ENCODE measurements around the gene CCDC39. TPM values are rescaled to one million over a fixed set of nuclear protein-coding genes. Genes with fewer than 3 reads are reported as not detected.

CCDC39 gene
- total and polyA plus RNA-seq, 2 of the 4 experiments (the other 2 are of a cell fraction) = not detected

- TF ChIP-seq ELK1 (IDR thresholded peaks at IDR 0.05; ENCODE audit: borderline replicate concordance, low read depth, low read length) = no peak
- no peak for TF ChIP-seq MXI1 (IDR thresholded peaks at IDR 0.05; ENCODE audit: borderline replicate concordance, low read depth, low read length)
These were observed 77.3 kb downstream of the CCDC39 start, which contains the start of gene TTC14 (continued) for GRCh38 chr3:180601688-180602666.

GRCh38 chr3:180600473-180600872 is 78.8 kb downstream of the CCDC39 start:
- Histone ChIP-seq H3K36me3 (ENCODE audit: control insufficient read depth, insufficient read depth, low read length) (peaks cover 4% of the 10 kb centered on the region; the same call in 1 of the 2 replicates), H4K91ac (ENCODE audit: insufficient read depth, low read depth, low read length) (no peak overlapping the region), H3K56ac (ENCODE audit: extremely low read depth, insufficient read depth, low read length) (no peak overlapping the region), H2BK5ac (ENCODE audit: low read depth, low read length, poor library complexity, severe bottlenecking) (no peak overlapping the region), H4K5ac (ENCODE audit: low read depth, low read length) (no peak overlapping the region), H2AFZ (replicated peaks; ENCODE audit: low read length, poor library complexity) (no peak overlapping the region), H3K9me1 (ENCODE audit: insufficient read depth, low read length) (no peaks in the 10 kb centered on the region), H3K9ac (ENCODE audit: low read depth, low read length) (no peak overlapping the region), H3K18ac (ENCODE audit: low read depth, low read length) (no peak overlapping the region), H2BK15ac (ENCODE audit: low read depth, low read length) (no peak overlapping the region), H3K27me3 (ENCODE audit: control insufficient read depth, insufficient read depth, low read length) (no peaks in the 10 kb centered on the region), H3K4me1 (ENCODE audit: control insufficient read depth, insufficient read depth, low read length) (no peaks in the 10 kb centered on the region), H2BK20ac (ENCODE audit: low read depth, low read length) (no peak overlapping the region), H3K23ac (ENCODE audit: low read depth, low read length) (no peak overlapping the region), H3K4me3 (ENCODE audit: insufficient read depth, low read depth, low read length) (no peak overlapping the region), H2AK5ac (ENCODE audit: low read depth, low read length) (no peak overlapping the region), H3K14ac (replicated peaks; ENCODE audit: low read depth, low read length) (no peak overlapping the region), H3K9me3 (ENCODE audit: control insufficient read depth, insufficient read depth, low read length) (no peaks in the 10 kb centered on the region), H4K20me1 (ENCODE audit: insufficient read depth, low read length) (no peaks in the 10 kb centered on the region), H2AK9ac (replicated peaks; ENCODE audit: low read depth, low read length, poor library complexity) (no peak overlapping the region), H2BK120ac (ENCODE audit: low read depth, low read length) (no peak overlapping the region), H3K79me1 (ENCODE audit: low read depth in 1 of 2, low read length in 2 of 2) (peaks cover 6 to 12% of the 10 kb centered on the region in 2 experiments; a peak in 3 of 4 replicates), H4K8ac (ENCODE audit: low read depth in 2 of 2, low read length in 2 of 2) (no peak overlapping the region), H3K4ac (ENCODE audit: low read depth, low read length) (no peak overlapping the region), H3K27ac (ENCODE audit: insufficient read depth, low read length) (no peak overlapping the region), H3K4me2 (ENCODE audit: low read depth, low read length) (no peak overlapping the region)
- dilution Hi-C loops (cut with HindIII; ENCODE audit: low sequenced_read_pairs, unreplicated experiment) (no loop called here), in situ Hi-C loops (cut with MboI; ENCODE audit: low sequenced_read_pairs) (loop anchor here (25.0 kb wide), 1 partner anchor 788 kb away; no protein-coding TSS in a partner anchor), intact Hi-C loops (cut with micrococcal nuclease) (no loop called here)
- ATAC-seq (ENCODE audit: low read depth) (no peak), DNase-seq (no peak)
- WGBS, 2 experiments (ENCODE audit: extremely low coverage in 2 of 2, insufficient read length in 1 of 2) = 93% methylated on average over 8 of the region's 15 CpGs; no CpG with 5 or more reads in 1 of the 2 experiments
- no TSS peak for BruUV-seq (replicated peaks)
- ChIA-PET POLR2A (ENCODE audit: unreplicated experiment) (no interaction called here), CTCF (no interaction called here)
- TF ChIP-seq CEBPB (IDR thresholded peaks at IDR 0.05; ENCODE audit: low read depth, low read length) (no peak), RAD21 (IDR thresholded peaks at IDR 0.05; ENCODE audit: low read length) (no peak), FOS (IDR thresholded peaks at IDR 0.05; ENCODE audit: low read depth, low read length) (no peak), USF2 (IDR thresholded peaks at IDR 0.05; ENCODE audit: low read depth, low read length) (no peak), BHLHE40 (IDR thresholded peaks at IDR 0.05; ENCODE audit: low read depth, low read length) (no peak), MAZ (IDR thresholded peaks at IDR 0.05; ENCODE audit: borderline replicate concordance, low read depth, low read length) (no peak), CTCF (conservative IDR thresholded peaks at IDR 0.05; ENCODE audit: low read depth, low read length) (no peak), POLR2A (IDR thresholded peaks at IDR 0.05; ENCODE audit: low read depth, low read length) (no peak), SMC3 (IDR thresholded peaks at IDR 0.05; ENCODE audit: low read depth, low read length) (no peak), RCOR1 (IDR thresholded peaks at IDR 0.05; ENCODE audit: insufficient replicate concordance, low read length) (no peak)
